CD14-positive monocyte (primary cell): ENCODE data around the gene EML1. TPM values are rescaled to one million over a fixed set of nuclear protein-coding genes. Genes with fewer than 3 reads are reported as not detected.

Experiments used
- DNase-seq, 3 donors: peaks; one replicate each; pipeline ENCODE4 v3.0.0-alpha.2; 2011 to 2022
- H2AFZ ChIP-seq: 2 replicates; pipeline ENCODE4 v1.6.0; 2012; ENCODE audit warnings: mild to moderate bottlenecking, low read depth, low read length, inconsistent platforms; ENCODE audit not compliant: insufficient read depth, poor library complexity, severe bottlenecking
- H3K27ac ChIP-seq, 2 donors: 1 replicate in 1 of 2; 2 replicates in 1 of 2; pipeline ENCODE4 v1.5.1; 2012 to 2013; ENCODE audit warnings: low read length in 2 of 2, control low read depth in 1 of 2, inconsistent platforms in 1 of 2, low read depth in 1 of 2, mild to moderate bottlenecking in 1 of 2
- H3K27me3 ChIP-seq, 2 donors: one replicate each; pipeline versions ENCODE4 v1.6.0 to v1.6.1; 2011 to 2013; ENCODE audit warnings: low read length in 2 of 2; ENCODE audit not compliant: control insufficient read depth in 2 of 2, insufficient read depth in 2 of 2
- H3K36me3 ChIP-seq, 2 donors: replicated peaks in 1 of 2; 1 replicate in 1 of 2; 2 replicates in 1 of 2; pipeline versions ENCODE4 v1.5.1 to v1.6.1; 2012 to 2013; ENCODE audit warnings: low read length in 2 of 2, control low read depth in 1 of 2, inconsistent platforms in 1 of 2, mild to moderate bottlenecking in 1 of 2; ENCODE audit not compliant: insufficient read depth in 2 of 2, control insufficient read depth in 1 of 2
- H3K4me1 ChIP-seq, 2 donors: 1 replicate in 1 of 2; 2 replicates in 1 of 2; pipeline versions ENCODE4 v1.5.1 to v1.6.1; 2012 to 2013; ENCODE audit warnings: low read length in 2 of 2, control low read depth in 1 of 2, inconsistent platforms in 1 of 2, mild to moderate bottlenecking in 1 of 2, moderate library complexity in 1 of 2; ENCODE audit not compliant: insufficient read depth in 2 of 2, control insufficient read depth in 1 of 2
- H3K4me2 ChIP-seq: replicated peaks from 2 replicates; pipeline ENCODE3; 2012; ENCODE audit warnings: low read length, moderate library complexity, mild to moderate bottlenecking; ENCODE audit not compliant: poor library complexity, severe bottlenecking; ENCODE audit errors: extremely low read depth
- H3K4me3 ChIP-seq, 3 experiments: fragments of 200-600 bp in 1 of 3; sonication (generic) in 1 of 3; replicated peaks in 1 of 3; 1 replicate in 2 of 3; 2 replicates in 1 of 3; pipeline ENCODE4 v1.5.1; 2011 to 2013; ENCODE audit warnings: low read length in 3 of 3, mild to moderate bottlenecking in 3 of 3, control low read depth in 2 of 3, low read depth in 2 of 3, inconsistent platforms in 1 of 3, moderate library complexity in 1 of 3
- H3K79me2 ChIP-seq: 2 replicates; pipeline ENCODE4 v1.6.0; 2012; ENCODE audit warnings: mild to moderate bottlenecking, control low read depth, inconsistent platforms, low read length, moderate library complexity; ENCODE audit not compliant: insufficient read depth
- H3K9ac ChIP-seq: 2 replicates; pipeline ENCODE4 v1.6.0; 2017; ENCODE audit warnings: low read length, mild to moderate bottlenecking; ENCODE audit not compliant: insufficient read depth, poor library complexity, severe bottlenecking
- H3K9me3 ChIP-seq, 2 donors: replicated peaks in 1 of 2; 1 replicate in 1 of 2; 2 replicates in 1 of 2; pipeline versions ENCODE4 v1.5.1 to v1.6.1; 2012 to 2013; ENCODE audit warnings: low read length in 2 of 2, control low read depth in 1 of 2; ENCODE audit not compliant: control insufficient read depth in 1 of 2, insufficient read depth in 1 of 2
- H4K20me1 ChIP-seq: 2 replicates; pipeline ENCODE4 v1.6.0; 2012; ENCODE audit warnings: mild to moderate bottlenecking, low read length, control low read depth, moderate library complexity; ENCODE audit not compliant: insufficient read depth
- H3K27ac Mint-ChIP-seq, 7 donors: one replicate each; pipeline ENCODE4 v1.8.0; 2020; ENCODE audit warnings: mild to moderate bottlenecking in 7 of 7, mixed read lengths in 7 of 7, moderate library complexity in 6 of 7, inconsistent platforms in 2 of 7
- H3K27me3 Mint-ChIP-seq, 3 donors: one replicate each; pipeline ENCODE4 v1.8.0; 2021 to 2022; ENCODE audit warnings: low read depth in 3 of 3, mild to moderate bottlenecking in 3 of 3, mixed read lengths in 3 of 3, moderate library complexity in 3 of 3, inconsistent platforms in 1 of 3
- H3K36me3 Mint-ChIP-seq, 2 donors: one replicate each; pipeline ENCODE4 v1.8.0; 2020; ENCODE audit warnings: mixed read lengths in 2 of 2, inconsistent platforms in 1 of 2, mild to moderate bottlenecking in 1 of 2
- H3K4me1 Mint-ChIP-seq: one replicate; pipeline ENCODE4 v1.8.0; 2020; ENCODE audit warnings: mild to moderate bottlenecking, mixed read lengths
- H3K4me3 Mint-ChIP-seq, 2 donors: one replicate each; pipeline ENCODE4 v1.8.0; 2020; ENCODE audit warnings: mild to moderate bottlenecking in 2 of 2, mixed read lengths in 2 of 2, moderate library complexity in 1 of 2
- H3K9me3 Mint-ChIP-seq, 7 donors: one replicate each; pipeline ENCODE4 v1.8.0; 2020 to 2022; ENCODE audit warnings: mixed read lengths in 7 of 7, mild to moderate bottlenecking in 6 of 7, moderate library complexity in 6 of 7, inconsistent platforms in 2 of 7
- CTCF ChIP-seq: fragments of 200-600 bp; IDR thresholded peaks from one replicate; pipeline ENCODE4 v1.8.0; 2022; ENCODE audit warnings: antibody characterized with exemption, mild to moderate bottlenecking
- WGBS: methylation state at CpG from one replicate; pipeline ENCODE4 v1.1.5; 2013; ENCODE audit warnings: missing lambda C conversion rate; ENCODE audit not compliant: insufficient coverage; 5-methylcytosine and 5-hydroxymethylcytosine counted together
- intact Hi-C, 2 donors: fragments of 100-400 bp; cut with micrococcal nuclease; formaldehyde crosslinking; loops; one replicate each; pipeline versions ENCODE4 v1.15.0 to v1.15.1; 2023
- polyA plus RNA-seq, 3 donors: library from polyadenylated mRNA; depleted of rRNA in 1 of 3; unstranded in 2 of 3; stranded (reverse) in 1 of 3; fragments of 300-500 nt in 2 of 3; fragments of >200 nt in 1 of 3; fragmentation: Illumina TruSeq in 2 of 3; gene quantifications; 1 replicate in 2 of 3; 2 replicates in 1 of 3; pipeline ENCODE4 v1.2.3, GENCODE V29; 2012 to 2021

Gene EML1
- polyA plus RNA-seq, 3 donors = not detected

GRCh38 chr14:99855271-99855670, 62.1 kb downstream of the EML1 start:
- no peak overlapping the region for H3K4me3 Mint-ChIP-seq
- Histone ChIP-seq H3K4me1 (no peaks in the 10 kb centered on the region), H3K4me2 (no peak overlapping the region), H3K4me3 (no peak overlapping the region), H4K20me1 (no peaks in the 10 kb centered on the region), H3K27me3 (no peaks in the 10 kb centered on the region), H2AFZ (no peak overlapping the region), H3K9ac (no peak overlapping the region), H3K36me3 (no peaks in the 10 kb centered on the region), H3K79me2 (no peaks in the 10 kb centered on the region), H3K9me3 (no peaks in the 10 kb centered on the region), H3K27ac (no peak overlapping the region)
- no peak overlapping the region for H3K27ac Mint-ChIP-seq
- peaks cover 0 to 2% (median 0%) of the 10 kb centered on the region in 7 donors for H3K9me3 Mint-ChIP-seq
- no peaks in the 10 kb centered on the region for H3K4me1 Mint-ChIP-seq
- intact Hi-C loops = no loop called here
- H3K27me3 Mint-ChIP-seq = peaks cover 7 to 34% (median 16%) of the 10 kb centered on the region in 3 donors
- no peak for DNase-seq
- TF ChIP-seq CTCF = no peak
- H3K36me3 Mint-ChIP-seq = no peaks in the 10 kb centered on the region

DNA sequence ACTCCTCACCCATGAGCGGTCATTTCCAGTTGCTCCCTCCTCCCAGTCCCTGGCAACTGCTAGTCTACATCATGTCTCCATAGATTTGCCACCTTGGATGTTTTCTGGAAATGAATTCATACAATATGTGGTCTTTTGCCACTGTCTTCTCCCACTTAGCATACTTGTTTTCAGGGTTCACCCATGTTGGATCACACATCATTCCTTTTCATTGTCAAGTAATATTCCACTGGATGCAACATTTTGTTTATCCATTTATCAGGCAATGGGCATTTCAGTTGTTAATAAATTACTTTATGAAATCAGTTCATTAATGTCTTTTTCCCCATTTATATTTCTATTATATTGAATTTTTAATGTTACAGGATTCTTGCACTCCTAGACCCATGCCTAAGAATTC, 64.3 kb downstream of the EML1 start:
- DNase-seq = no peak
- no peaks in the 10 kb centered on the region for H4K20me1 ChIP-seq
- no peak overlapping the region for H2AFZ ChIP-seq
- H3K9ac ChIP-seq = no peak overlapping the region
- no peaks in the 10 kb centered on the region for H3K36me3 Mint-ChIP-seq
- no peaks in the 10 kb centered on the region for H3K79me2 ChIP-seq
- no peaks in the 10 kb centered on the region for H3K4me1 ChIP-seq
- no peaks in the 10 kb centered on the region for H3K9me3 ChIP-seq
- no peak overlapping the region for H3K4me3 ChIP-seq
- no CpG with 5 or more reads among the region's 1 CpG for WGBS
- no peak overlapping the region for H3K4me2 ChIP-seq
- H3K27ac Mint-ChIP-seq = no peak overlapping the region
- H3K4me1 Mint-ChIP-seq = no peaks in the 10 kb centered on the region
- H3K27me3 ChIP-seq = no peaks in the 10 kb centered on the region
- H3K36me3 ChIP-seq = no peaks in the 10 kb centered on the region
- no peaks in the 10 kb centered on the region for H3K9me3 Mint-ChIP-seq
- no peak overlapping the region for H3K4me3 Mint-ChIP-seq
- intact Hi-C loops = no loop called here
- H3K27ac ChIP-seq = no peak overlapping the region
- peaks cover 7 to 25% (median 16%) of the 10 kb centered on the region in 3 donors for H3K27me3 Mint-ChIP-seq
- TF ChIP-seq CTCF = no peak
